ENCODE data around the gene RCSD1.

The RCSD1 gene

DNA sequence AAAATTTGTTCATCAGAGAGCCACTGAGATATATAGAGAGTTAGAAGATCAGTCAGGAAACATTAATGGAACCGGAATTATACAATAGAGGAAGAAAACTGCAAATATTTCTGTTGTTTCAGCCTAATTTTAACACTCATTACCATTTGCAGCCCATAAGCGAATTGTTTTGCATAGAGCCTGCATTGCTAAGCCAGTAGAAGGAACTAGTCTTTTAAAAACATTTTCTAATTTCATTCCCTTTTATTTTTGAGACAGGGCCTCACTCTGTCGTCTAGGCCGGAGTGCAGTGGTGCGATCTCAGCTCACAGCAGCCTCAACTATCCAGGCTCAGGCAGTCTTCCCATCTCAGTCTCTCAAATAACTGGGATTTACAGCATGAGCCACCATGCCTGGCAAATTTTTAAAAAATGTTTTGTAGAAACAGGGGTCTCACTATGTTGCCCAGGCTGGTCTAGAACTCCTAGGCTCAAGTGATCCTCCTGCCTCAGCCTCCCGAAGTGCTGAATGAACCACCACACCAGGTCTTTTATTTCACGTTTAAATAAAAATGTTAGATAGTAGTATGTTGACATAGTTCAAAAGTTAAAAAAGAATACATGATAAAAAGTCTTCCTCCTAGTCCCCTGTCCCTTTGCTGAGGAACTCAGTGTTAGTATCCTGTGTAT, 117.1 kb downstream of the RCSD1 start:
- no peak for DNase-seq (ENCODE audit: low spot score)

DNA sequence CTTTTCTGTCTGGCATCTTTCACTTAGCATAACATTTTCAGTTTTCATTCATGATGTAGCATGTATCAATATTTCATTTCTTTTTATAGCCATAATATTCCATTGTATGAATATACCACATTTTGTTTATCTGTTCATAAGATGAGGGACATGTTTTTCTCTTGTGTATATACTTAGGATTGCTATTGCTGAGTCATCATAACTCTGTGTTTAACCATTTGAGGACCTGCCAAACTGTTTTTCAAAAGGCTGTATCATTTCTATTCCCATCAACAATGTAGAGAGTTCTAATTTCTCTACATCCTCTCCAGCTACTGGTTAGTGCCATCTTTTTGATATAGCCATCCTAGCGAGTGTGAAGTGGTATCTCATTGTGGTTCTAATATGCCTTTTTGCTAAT, 118.0 kb downstream of the RCSD1 start:
- DNase-seq (ENCODE audit: low spot score) = no peak

DNA sequence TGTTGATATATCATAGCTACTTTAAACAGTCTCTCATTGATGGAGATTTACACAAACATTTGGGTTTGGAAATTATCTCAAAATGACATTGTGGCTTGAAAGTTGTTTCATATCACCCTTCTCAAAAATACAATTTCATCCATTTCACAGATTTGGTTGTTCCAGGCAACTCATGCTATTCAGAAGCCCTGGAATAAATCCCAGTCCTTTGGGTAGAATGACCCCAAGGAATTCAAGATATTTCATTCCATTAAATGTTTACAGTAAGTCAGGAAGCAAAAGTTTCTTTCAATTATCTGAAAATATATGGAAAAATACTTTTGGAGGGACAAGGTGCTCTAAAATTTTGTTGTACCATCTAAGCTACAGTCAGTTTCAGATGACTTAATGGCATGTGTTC, 118.9 kb downstream of the RCSD1 start:
- no peak for DNase-seq (ENCODE audit: low spot score)

DNA sequence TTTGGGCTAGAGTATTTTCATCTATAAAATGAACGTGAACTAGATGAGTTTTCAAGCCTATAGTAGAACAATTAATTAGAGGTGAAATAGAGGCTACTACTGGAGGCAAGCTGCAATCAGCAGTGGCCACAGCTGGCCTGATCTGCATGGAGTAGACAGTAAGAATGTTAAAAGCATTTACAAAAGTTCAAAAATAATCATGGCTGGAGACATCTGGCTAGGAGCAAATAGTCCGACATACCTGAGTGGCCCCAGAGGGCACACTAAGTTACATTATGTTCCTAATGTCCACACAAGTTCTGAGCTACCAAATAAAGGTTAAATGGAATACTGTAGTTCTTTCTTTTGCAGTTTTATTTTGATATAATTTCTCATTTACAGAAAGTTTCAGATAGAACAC, 119.7 kb downstream of the RCSD1 start:
- DNase-seq (ENCODE audit: low spot score) = no peak

DNA sequence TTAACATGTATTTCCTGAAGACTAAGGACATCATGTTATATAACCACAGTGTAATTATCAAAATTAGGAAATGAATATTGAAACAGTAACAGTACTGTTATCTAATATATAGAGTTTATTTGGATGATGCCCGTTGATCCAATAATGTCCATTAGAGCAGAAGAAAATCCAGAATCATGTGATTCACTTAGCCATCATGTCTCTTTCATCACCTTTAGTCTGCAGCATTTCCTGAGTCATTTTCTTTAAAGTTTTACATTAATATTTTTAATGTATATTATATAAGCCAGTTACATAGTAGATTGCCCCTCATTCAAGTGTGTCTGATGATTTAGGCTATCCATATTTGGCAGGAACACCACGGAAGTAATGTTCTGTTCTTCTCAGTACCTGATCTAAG, 120.6 kb downstream of the RCSD1 start:
- DNase-seq (ENCODE audit: low spot score) = no peak

DNA sequence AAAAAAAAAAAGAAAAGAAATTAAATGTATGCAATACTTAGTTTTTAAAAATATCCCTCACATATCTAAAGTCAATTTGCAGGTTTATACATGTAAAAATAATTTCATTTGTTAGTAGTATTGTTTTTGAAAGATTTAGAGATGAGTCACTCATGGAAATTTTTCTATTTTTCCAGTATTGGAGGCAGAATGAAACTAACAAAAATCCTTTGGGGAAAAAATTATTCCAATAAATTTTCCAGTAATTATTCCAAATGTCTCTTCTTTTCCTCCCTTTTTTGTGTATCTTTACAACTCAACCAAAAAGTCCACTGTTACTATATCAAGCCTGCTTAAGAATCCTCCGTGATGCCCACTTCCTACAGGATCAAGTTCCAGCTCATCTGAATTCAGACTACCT, 121.6 kb downstream of the RCSD1 start:
- no peak for DNase-seq (ENCODE audit: low spot score)

DNA sequence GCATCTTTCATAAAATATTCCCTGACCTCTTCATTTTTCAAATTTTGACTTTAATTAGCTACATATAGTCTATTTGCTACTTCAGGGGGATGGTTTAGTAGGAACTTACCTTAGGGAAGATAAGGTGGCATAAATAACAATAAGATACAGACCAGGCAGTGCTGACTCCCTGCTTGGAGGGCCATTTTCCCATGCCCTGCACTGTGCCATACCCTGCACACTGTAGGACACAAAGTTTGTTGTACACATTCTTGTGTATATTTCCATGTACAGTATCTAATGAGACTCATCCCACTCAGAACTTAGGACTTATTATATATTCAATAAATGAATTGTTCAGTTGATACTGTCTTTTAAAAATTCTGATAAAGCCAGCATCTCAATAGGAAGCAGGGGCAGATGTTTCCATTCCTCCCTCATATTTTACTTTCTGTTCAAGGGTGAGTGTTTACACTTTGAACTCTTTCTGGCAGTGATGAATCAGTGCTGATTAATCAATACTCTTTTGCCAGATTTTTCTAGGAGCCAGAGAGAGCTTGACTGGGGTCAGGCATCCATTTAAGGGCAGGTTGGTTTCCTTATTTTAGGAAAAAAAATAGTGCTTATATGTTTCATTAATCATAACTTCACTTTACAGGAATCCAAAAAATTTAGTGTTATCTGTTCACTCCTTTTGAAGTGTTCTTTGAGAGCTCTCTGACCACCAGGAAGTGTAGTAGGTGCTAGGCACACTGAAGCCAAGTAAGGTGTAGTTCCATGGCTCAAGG, 122.4 kb downstream of the RCSD1 start:
- DNase-seq (ENCODE audit: low spot score) = no peak

DNA sequence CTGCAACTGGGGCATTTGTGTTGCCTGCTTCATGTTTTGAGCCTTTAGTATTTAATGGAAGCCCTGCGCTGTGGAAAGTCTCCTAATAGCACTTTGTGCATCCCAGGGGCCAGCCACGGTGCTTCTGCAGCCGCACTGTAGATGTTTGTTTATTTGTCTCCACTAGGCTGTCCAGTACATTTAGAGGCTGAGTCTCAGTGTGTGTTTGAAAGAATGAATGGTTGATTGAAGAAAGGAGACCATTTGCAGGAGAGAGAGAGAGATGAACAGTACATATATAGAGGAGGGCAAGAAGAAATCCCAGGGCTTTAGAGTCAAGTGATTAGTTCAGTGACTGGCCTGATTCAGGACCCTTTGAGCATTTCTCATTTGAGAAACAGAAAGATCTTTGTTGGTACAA, 125.6 kb downstream of the RCSD1 start:
- DNase-seq (ENCODE audit: low spot score) = no peak
